Measurements from ENCODE around the gene TAS2R7. TPM values are rescaled to one million over a fixed set of nuclear protein-coding genes. Genes with fewer than 3 reads are reported as not detected.

Gene TAS2R7
- total and polyA plus RNA-seq, 7 donors, result not detected

GRCh38 chr12:10753059-10753458 is 49.4 kb downstream of the TAS2R7 start:
- H3K36me3 ChIP-seq, result no peaks in the 10 kb centered on the region
- no peaks in the 10 kb centered on the region for H3K27me3 ChIP-seq
- H3K9me3 ChIP-seq, result peaks cover 0 to 7% (median 4%) of the 10 kb centered on the region in 4 donors
- peaks cover 0 to 10% (median 0%) of the 10 kb centered on the region in 4 donors for H3K4me1 ChIP-seq
- WGBS, 2 donors, result 36 to 58% methylated on average over 4 of the region's 4 CpGs
- TF ChIP-seq POLR2AphosphoS5 (IDR thresholded peaks at IDR 0.05) (no peak), POLR2A (IDR thresholded peaks at IDR 0.05) (no peak), EP300 (IDR thresholded peaks at IDR 0.05) (no peak)
- TF ChIP-seq, protein P1, sequence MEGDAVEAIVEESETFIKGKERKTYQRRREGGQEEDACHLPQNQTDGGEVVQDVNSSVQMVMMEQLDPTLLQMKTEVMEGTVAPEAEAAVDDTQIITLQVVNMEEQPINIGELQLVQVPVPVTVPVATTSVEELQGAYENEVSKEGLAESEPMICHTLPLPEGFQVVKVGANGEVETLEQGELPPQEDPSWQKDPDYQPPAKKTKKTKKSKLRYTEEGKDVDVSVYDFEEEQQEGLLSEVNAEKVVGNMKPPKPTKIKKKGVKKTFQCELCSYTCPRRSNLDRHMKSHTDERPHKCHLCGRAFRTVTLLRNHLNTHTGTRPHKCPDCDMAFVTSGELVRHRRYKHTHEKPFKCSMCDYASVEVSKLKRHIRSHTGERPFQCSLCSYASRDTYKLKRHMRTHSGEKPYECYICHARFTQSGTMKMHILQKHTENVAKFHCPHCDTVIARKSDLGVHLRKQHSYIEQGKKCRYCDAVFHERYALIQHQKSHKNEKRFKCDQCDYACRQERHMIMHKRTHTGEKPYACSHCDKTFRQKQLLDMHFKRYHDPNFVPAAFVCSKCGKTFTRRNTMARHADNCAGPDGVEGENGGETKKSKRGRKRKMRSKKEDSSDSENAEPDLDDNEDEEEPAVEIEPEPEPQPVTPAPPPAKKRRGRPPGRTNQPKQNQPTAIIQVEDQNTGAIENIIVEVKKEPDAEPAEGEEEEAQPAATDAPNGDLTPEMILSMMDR (IDR thresholded peaks at IDR 0.05), result no peak
- DNase-seq, result no peak
- intact Hi-C loops (cut with DNase I), result no loop called here
- no peak overlapping the region for H3K4me3 ChIP-seq
- no peak overlapping the region for H3K27ac ChIP-seq

Small RNA genes lying within 50 kb of the gene (small RNA-seq; reads per million reads assigned to genes)
- 0 reads per million in 3 donors for gene PRR4

Other genes with a start within 250 kb of the TAS2R7 start
- 10 to 100 TPM in 3 of 4 donors, 1 to 10 TPM in 1; 8.6 to 17.4 (median 12.5) TPM for gene MAGOHB, start 189.0 kb downstream of the TAS2R7 start, total RNA-seq
- 10 to 100 TPM; 17.6 to 25.7 (median 18.6) TPM for gene MAGOHB, start 189.0 kb downstream of the TAS2R7 start, polyA plus RNA-seq
- gene STYK1, start 128.6 kb downstream of the TAS2R7 start, total RNA-seq, result under 1 TPM in 3 of 4 donors, not detected in 1; 0.16 to 0.54 (median 0.36) TPM
- 10 to 100 TPM in 1 of 3 donors, 1 to 10 TPM in 2; 6.9 to 14.1 (median 9.0) TPM for gene STYK1, start 128.6 kb downstream of the TAS2R7 start, polyA plus RNA-seq
- gene YBX3, start 79.3 kb downstream of the TAS2R7 start, total RNA-seq, result 100 to 1,000 TPM; 281 to 596 (median 407) TPM
- gene YBX3, start 79.3 kb downstream of the TAS2R7 start, polyA plus RNA-seq, result 100 to 1,000 TPM in 2 of 3 donors, 10 to 100 TPM in 1; 81.8 to 244 (median 153) TPM
- gene TAS2R8, start 4.7 kb upstream of the TAS2R7 start, total RNA-seq, result under 1 TPM in 1 of 4 donors, not detected in 3; 0.49 TPM
- not detected for gene TAS2R8, start 4.7 kb upstream of the TAS2R7 start, polyA plus RNA-seq
- gene TAS2R9, start 7.5 kb upstream of the TAS2R7 start, total RNA-seq, result not detected
- not detected for gene TAS2R9, start 7.5 kb upstream of the TAS2R7 start, polyA plus RNA-seq
- gene TAS2R10, start 23.7 kb upstream of the TAS2R7 start, total RNA-seq, result 1 to 10 TPM in 1 of 4 donors, under 1 TPM in 2, not detected in 1; 0.33 to 2.9 (median 0.54) TPM
- gene TAS2R10, start 23.7 kb upstream of the TAS2R7 start, polyA plus RNA-seq, result under 1 TPM in 1 of 3 donors, not detected in 2; 0.09 TPM
- 1 to 10 TPM in 3 of 4 donors, under 1 TPM in 1; 0.68 to 4.4 (median 1.4) TPM for gene PRR4, start 46.8 kb upstream of the TAS2R7 start, total RNA-seq
- 1 to 10 TPM in 2 of 3 donors, not detected in 1; 1.2 to 2.8 TPM for gene PRR4, start 46.8 kb upstream of the TAS2R7 start, polyA plus RNA-seq
- gene PRH1, start 81.6 kb upstream of the TAS2R7 start, total RNA-seq, result 10 to 100 TPM; 20.9 to 53.9 (median 25.1) TPM
- 1 to 10 TPM in 2 of 3 donors, not detected in 1; 2.1 to 2.6 TPM for gene PRH1, start 81.6 kb upstream of the TAS2R7 start, polyA plus RNA-seq
- gene TAS2R13, start 106.9 kb upstream of the TAS2R7 start, total RNA-seq, result 1 to 10 TPM; 1.1 to 4.1 (median 2.8) TPM
- under 1 TPM in 1 of 3 donors, not detected in 2; 0.20 TPM for gene TAS2R13, start 106.9 kb upstream of the TAS2R7 start, polyA plus RNA-seq
- gene PRH2, start 126.6 kb upstream of the TAS2R7 start, total RNA-seq, result 1 to 10 TPM in 2 of 4 donors, not detected in 2; 1.2 to 1.4 TPM
- not detected for gene PRH2, start 126.6 kb upstream of the TAS2R7 start, polyA plus RNA-seq
- gene TAS2R14, start 136.6 kb upstream of the TAS2R7 start, total RNA-seq, result 1 to 10 TPM; 3.3 to 6.9 (median 6.2) TPM
- 1 to 10 TPM in 1 of 3 donors, not detected in 2; 1.1 TPM for gene TAS2R14, start 136.6 kb upstream of the TAS2R7 start, polyA plus RNA-seq
- 1 to 10 TPM; 1.4 to 4.6 (median 2.1) TPM for gene TAS2R50, start 184.3 kb upstream of the TAS2R7 start, total RNA-seq
- gene TAS2R50, start 184.3 kb upstream of the TAS2R7 start, polyA plus RNA-seq, result under 1 TPM in 1 of 3 donors, not detected in 2; 0.28 TPM
- gene TAS2R20, start 195.7 kb upstream of the TAS2R7 start, total RNA-seq, result 1 to 10 TPM; 2.6 to 6.4 (median 4.6) TPM
- gene TAS2R20, start 195.7 kb upstream of the TAS2R7 start, polyA plus RNA-seq, result under 1 TPM in 1 of 3 donors, not detected in 2; 0.50 TPM
- gene TAS2R19, start 220.0 kb upstream of the TAS2R7 start, total RNA-seq, result 1 to 10 TPM; 5.0 to 8.6 (median 6.5) TPM
- gene TAS2R19, start 220.0 kb upstream of the TAS2R7 start, polyA plus RNA-seq, result under 1 TPM in 1 of 3 donors, not detected in 2; 0.41 TPM
- 1 to 10 TPM; 3.9 to 9.2 (median 7.3) TPM for gene TAS2R31, start 228.8 kb upstream of the TAS2R7 start, total RNA-seq
- gene TAS2R31, start 228.8 kb upstream of the TAS2R7 start, polyA plus RNA-seq, result under 1 TPM in 1 of 3 donors, not detected in 2; 0.44 TPM

All from sigmoid colon (tissue), 7 donors.